Caco-2 (cell line): ENCODE data around the gene ZBTB2. TPM values are rescaled to one million over a fixed set of nuclear protein-coding genes. Genes with fewer than 3 reads are reported as not detected.

ENCODE experiments used
- BruUV-seq: library from RNA; stranded (reverse); fragments of 400-500 nt; replicated peaks from 2 replicates; lab custom pipeline; 2021; lab: Mats Ljungman, UMichigan
- CTCF ChIA-PET: fragments of 300-600 bp; sonication (Branson Sonifier 250); formaldehyde crosslinking; loops from one replicate; lab custom pipeline; 2022; ENCODE audit warnings: antibody characterized with exemption; lab: Charles Lee
- POLR2A ChIA-PET: fragments of 300-600 bp; sonication (Branson Sonifier 250); formaldehyde crosslinking; loops from one replicate; lab custom pipeline; 2022; ENCODE audit warnings: antibody characterized with exemption; lab: Charles Lee
- DNase-seq, 2 experiments: peaks; one replicate each; pipeline versions ENCODE4 v3.0.0 to v3.0.0-alpha.2; 2020 to 2022
- H3K27me3 ChIP-seq: replicated peaks from 2 replicates; pipeline ENCODE4 v1.6.0; 2011; ENCODE audit warnings: low read length; ENCODE audit not compliant: control insufficient read depth, insufficient read depth
- H3K36me3 ChIP-seq: 2 replicates; pipeline ENCODE4 v1.5.1; 2011; ENCODE audit warnings: low read length; ENCODE audit not compliant: control insufficient read depth, insufficient read depth
- H3K4me1 ChIP-seq: fragments of 250-450 bp; sonication (Bioruptor Pico); 2 replicates; pipeline ENCODE4 v1.5.1; 2020; ENCODE audit warnings: mild to moderate bottlenecking
- H3K4me3 ChIP-seq: 2 replicates; pipeline ENCODE4 v1.5.1; 2011; ENCODE audit warnings: low read depth, mild to moderate bottlenecking, control low read depth, low read length
- H3K9me3 ChIP-seq: fragments of 250-450 bp; sonication (Bioruptor Pico); 2 replicates; pipeline ENCODE4 v1.5.1; 2020; ENCODE audit warnings: mild to moderate bottlenecking, moderate library complexity
- H3K27ac Mint-ChIP-seq: one replicate; pipeline ENCODE4 v1.8.0; 2022; ENCODE audit warnings: mixed read lengths; ENCODE audit not compliant: unreplicated experiment
- H3K27me3 Mint-ChIP-seq: one replicate; pipeline ENCODE4 v1.8.0; 2022; ENCODE audit warnings: mixed read lengths; ENCODE audit not compliant: insufficient read depth, unreplicated experiment
- H3K36me3 Mint-ChIP-seq: one replicate; pipeline ENCODE4 v1.8.0; 2022; ENCODE audit warnings: mild to moderate bottlenecking, mixed read lengths; ENCODE audit not compliant: insufficient read depth, unreplicated experiment
- H3K4me1 Mint-ChIP-seq: one replicate; pipeline ENCODE4 v1.8.0; 2022; ENCODE audit warnings: low read depth, mixed read lengths; ENCODE audit not compliant: unreplicated experiment
- H3K4me3 Mint-ChIP-seq: one replicate; pipeline ENCODE4 v1.8.0; 2022; ENCODE audit warnings: mild to moderate bottlenecking, moderate library complexity, mixed read lengths; ENCODE audit not compliant: unreplicated experiment
- H3K9me3 Mint-ChIP-seq: one replicate; pipeline ENCODE4 v1.8.0; 2022; ENCODE audit warnings: mixed read lengths; ENCODE audit not compliant: unreplicated experiment
- CTCF ChIP-seq, 2 experiments: fragments of 200-600 bp in 1 of 2; IDR thresholded peaks; 1 replicate in 1 of 2; 2 replicates in 1 of 2; pipeline versions ENCODE4 v1.5.1 to v1.8.0; 2011 to 2022; ENCODE audit warnings: antibody characterized with exemption in 1 of 2, control low read depth in 1 of 2, inconsistent platforms in 1 of 2, low read depth in 1 of 2, low read length in 1 of 2, mild to moderate bottlenecking in 1 of 2, moderate library complexity in 1 of 2; ENCODE audit not compliant: insufficient read depth in 1 of 2, severe bottlenecking in 1 of 2, unreplicated experiment in 1 of 2
- intact Hi-C: fragments of 100-400 bp; cut with micrococcal nuclease; formaldehyde crosslinking; loops from one replicate; pipeline ENCODE4 v1.10.0; 2022; ENCODE audit not compliant: unreplicated experiment
- total RNA-seq: library from RNA; stranded (reverse); gene quantifications from 2 replicates; pipeline ENCODE4 v1.2.3, GENCODE V29; 2022

ZBTB2 gene
- total RNA-seq, 1 experiment from 2014 or later: 23.9 TPM

GRCh38 chr6:151370509-151371078 lies 20.8 kb downstream of the ZBTB2 start:
- no peaks in the 10 kb centered on the region for H3K9me3 ChIP-seq
- H3K36me3 Mint-ChIP-seq: peaks cover 52% of the 10 kb centered on the region
- H3K4me1 ChIP-seq: no peaks in the 10 kb centered on the region
- H3K27me3 ChIP-seq: no peaks in the 10 kb centered on the region
- CTCF ChIA-PET: interaction anchor here (1.0 kb wide), 1 partner anchor 36 kb away, joined by 4 read pairs; no protein-coding TSS in a partner anchor
- POLR2A ChIA-PET: no interaction called here
- intact Hi-C loops: no loop called here
- no peak for TF ChIP-seq CTCF (IDR thresholded peaks at IDR 0.05; ENCODE audit: insufficient read depth in 1 of 2, low read depth in 1 of 2, low read length in 1 of 2, severe bottlenecking in 1 of 2, unreplicated experiment in 1 of 2)
- H3K36me3 ChIP-seq: 0 out of 2 replicates have a peak, but pooled peaks cover 2% of the 10 kb centered on the region
- no peak overlapping the region for H3K4me3 ChIP-seq
- H3K9me3 Mint-ChIP-seq: no peaks in the 10 kb centered on the region
- DNase-seq: no peak
- no peaks in the 10 kb centered on the region for H3K27me3 Mint-ChIP-seq
- BruUV-seq: no TSS peak
- no peak overlapping the region for H3K27ac Mint-ChIP-seq
- no peaks in the 10 kb centered on the region for H3K4me1 Mint-ChIP-seq
- no peak overlapping the region for H3K4me3 Mint-ChIP-seq

- peaks cover 2% of the 10 kb centered on the region; the same call in 1 of the 2 replicates for H3K36me3 ChIP-seq
- no peaks in the 10 kb centered on the region for H3K27me3 ChIP-seq
- Mint-ChIP-seq H3K27me3 (no peaks in the 10 kb centered on the region), H3K9me3 (no peaks in the 10 kb centered on the region), H3K27ac (no peak overlapping the region), H3K4me3 (no peak overlapping the region), H3K36me3 (peaks cover 39% of the 10 kb centered on the region), H3K4me1 (no peaks in the 10 kb centered on the region)
- no peak for DNase-seq
- ChIA-PET CTCF (interaction anchor here (0.7 kb wide), 1 partner anchor 263 kb away, joined by 3 read pairs; no protein-coding TSS in a partner anchor), POLR2A (no interaction called here)
- intact Hi-C loops: no loop called here
- H3K9me3 ChIP-seq: no peaks in the 10 kb centered on the region
- BruUV-seq: no TSS peak
- TF ChIP-seq CTCF (IDR thresholded peaks at IDR 0.05; ENCODE audit: insufficient read depth in 1 of 2, low read depth in 1 of 2, low read length in 1 of 2, severe bottlenecking in 1 of 2, unreplicated experiment in 1 of 2): no peak
- H3K4me3 ChIP-seq: no peak overlapping the region
- no peaks in the 10 kb centered on the region for H3K4me1 ChIP-seq
Observed at GRCh38 chr6:151365233-151365632, 26.1 kb downstream of the ZBTB2 start.

GRCh38 chr6:151359486-151359885 lies 31.9 kb downstream of the ZBTB2 start:
- no peaks in the 10 kb centered on the region for H3K27me3 ChIP-seq
- H3K4me1 Mint-ChIP-seq: no peaks in the 10 kb centered on the region
- H3K4me3 Mint-ChIP-seq: no peak overlapping the region
- no peak for DNase-seq
- no peak overlapping the region for H3K4me3 ChIP-seq
- ChIA-PET CTCF (no interaction called here), POLR2A (no interaction called here)
- H3K36me3 ChIP-seq: no peaks in the 10 kb centered on the region
- peaks cover 12% of the 10 kb centered on the region for H3K36me3 Mint-ChIP-seq
- H3K9me3 Mint-ChIP-seq: no peaks in the 10 kb centered on the region
- H3K27me3 Mint-ChIP-seq: no peaks in the 10 kb centered on the region
- no peak overlapping the region for H3K27ac Mint-ChIP-seq
- intact Hi-C loops: no loop called here
- no peaks in the 10 kb centered on the region for H3K4me1 ChIP-seq
- BruUV-seq: no TSS peak
- no peak for TF ChIP-seq CTCF (IDR thresholded peaks at IDR 0.05; ENCODE audit: insufficient read depth in 1 of 2, low read depth in 1 of 2, low read length in 1 of 2, severe bottlenecking in 1 of 2, unreplicated experiment in 1 of 2)
- no peaks in the 10 kb centered on the region for H3K9me3 ChIP-seq
